ENCODE results near the gene HDHD5.
"Not testable (repeated sequence)": the region's sequence is repeated elsewhere in the genome, so short reads cannot be mapped to it uniquely, and the experiment has no call there.

The HDHD5 gene

GRCh38 chr22:17155941-17156340 lies 3.1 kb downstream of the HDHD5 start:
- DNase-seq, result no peak

- DNase-seq, result no peak
These were observed 6.1 kb downstream of the HDHD5 start for GRCh38 chr22:17152971-17153370.

GRCh38 chr22:17152340-17152739 lies 6.7 kb downstream of the HDHD5 start:
- DNase-seq, result no peak

- no peak for DNase-seq
These were observed 9.8 kb downstream of the HDHD5 start for GRCh38 chr22:17149076-17149815.

GRCh38 chr22:17147458-17147857 lies 11.6 kb downstream of the HDHD5 start:
- DNase-seq, result not testable (repeated sequence)

- DNase-seq, result no peak
These were observed 13.9 kb downstream of the HDHD5 start for GRCh38 chr22:17145021-17145680.

GRCh38 chr22:17143826-17144225 lies 15.3 kb downstream of the HDHD5 start:
- DNase-seq, result no peak

- no peak for DNase-seq
These were observed 16.0 kb downstream of the HDHD5 start for GRCh38 chr22:17143101-17143500.

GRCh38 chr22:17140826-17141766 lies 18.0 kb downstream of the HDHD5 start:
- DNase-seq, result no peak

- DNase-seq, result no peak
These were observed 19.1 kb downstream of the HDHD5 start for GRCh38 chr22:17140022-17140421.

GRCh38 chr22:17138513-17138912 lies 20.6 kb downstream of the HDHD5 start:
- DNase-seq, result no peak

GRCh38 chr22:17137861-17138425 lies 21.1 kb downstream of the HDHD5 start:
- DNase-seq, result no peak

- no peak for DNase-seq
These were observed 21.9 kb downstream of the HDHD5 start for GRCh38 chr22:17137170-17137569.

GRCh38 chr22:17135153-17135760 lies 23.8 kb downstream of the HDHD5 start:
- DNase-seq, result no peak

GRCh38 chr22:17133137-17133536 lies 25.9 kb downstream of the HDHD5 start:
- no peak for DNase-seq

GRCh38 chr22:17132112-17132511 lies 27.0 kb downstream of the HDHD5 start:
- no peak for DNase-seq

- DNase-seq, result no peak
These were observed 27.4 kb downstream of the HDHD5 start for GRCh38 chr22:17131686-17132085.

GRCh38 chr22:17130199-17130598 lies 28.9 kb downstream of the HDHD5 start:
- no peak for DNase-seq

GRCh38 chr22:17121233-17122195 lies 37.6 kb downstream of the HDHD5 start, which contains the start of gene TMEM121B:
TMEM121B (minus strand) TSS chr22:17121360; CDS start chr22:17121127, 233 bp downstream.
- DNase-seq, result peak; percentile 79

GRCh38 chr22:17120711-17121232 lies 38.3 kb downstream of the HDHD5 start:
- DNase-seq, result no peak

- peak; percentile 75 for DNase-seq
These were observed 38.8 kb downstream of the HDHD5 start for GRCh38 chr22:17120281-17120680.

Data from femur (tissue), 1 donor.